Measurements from ENCODE around the gene LIN37.

The LIN37 gene

DNA sequence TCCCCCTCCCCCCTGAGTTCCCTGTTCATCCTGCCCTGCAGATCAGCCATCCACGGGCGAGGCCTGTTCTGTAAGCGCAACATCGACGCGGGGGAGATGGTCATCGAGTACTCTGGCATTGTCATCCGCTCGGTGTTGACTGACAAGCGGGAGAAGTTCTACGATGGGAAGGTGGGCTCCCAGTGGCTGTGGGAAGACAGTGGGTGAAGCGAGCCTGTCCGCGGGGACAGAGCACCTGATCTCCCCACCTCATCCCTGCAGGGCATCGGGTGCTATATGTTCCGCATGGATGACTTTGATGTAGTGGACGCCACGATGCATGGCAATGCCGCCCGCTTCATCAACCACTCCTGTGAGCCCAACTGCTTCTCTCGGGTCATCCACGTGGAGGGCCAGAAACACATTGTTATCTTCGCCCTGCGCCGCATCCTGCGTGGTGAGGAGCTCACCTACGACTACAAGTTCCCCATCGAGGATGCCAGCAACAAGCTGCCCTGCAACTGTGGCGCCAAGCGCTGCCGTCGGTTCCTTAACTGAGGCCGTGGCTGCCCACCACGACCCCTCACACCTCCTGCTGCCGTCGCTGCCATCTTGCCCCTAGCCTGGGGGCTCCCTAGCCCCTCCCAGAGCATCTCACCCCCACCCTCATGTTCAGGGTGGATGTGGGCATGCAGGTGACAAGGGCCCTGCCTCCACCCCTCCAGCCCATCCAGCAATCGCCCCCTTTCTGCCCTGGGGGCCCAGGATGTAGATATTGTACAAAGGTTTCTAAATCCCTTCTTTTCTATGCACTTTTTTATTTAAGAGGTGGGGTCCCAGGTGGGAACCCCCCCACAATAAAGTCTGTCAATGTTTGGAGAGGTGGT is 10.1 kb upstream of the LIN37 start:
- no peak for DNase-seq

DNA sequence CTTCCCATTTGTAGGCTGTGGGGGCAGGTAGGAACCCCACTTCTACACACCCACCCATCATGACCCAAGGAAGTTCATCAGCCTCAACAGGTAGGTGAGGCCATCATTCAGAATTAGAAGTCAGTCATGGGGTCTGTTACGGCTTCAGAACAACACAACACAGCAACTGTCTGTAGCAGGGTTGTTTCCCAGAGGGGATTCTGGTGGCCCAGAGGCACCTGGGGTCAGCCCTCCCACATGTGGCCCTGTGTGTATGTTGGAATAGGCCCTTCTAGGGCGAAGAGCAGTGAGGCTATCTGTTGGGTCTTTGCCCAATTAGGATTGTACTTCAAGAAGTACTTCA is 9.5 kb upstream of the LIN37 start:
- no peak for DNase-seq

DNA sequence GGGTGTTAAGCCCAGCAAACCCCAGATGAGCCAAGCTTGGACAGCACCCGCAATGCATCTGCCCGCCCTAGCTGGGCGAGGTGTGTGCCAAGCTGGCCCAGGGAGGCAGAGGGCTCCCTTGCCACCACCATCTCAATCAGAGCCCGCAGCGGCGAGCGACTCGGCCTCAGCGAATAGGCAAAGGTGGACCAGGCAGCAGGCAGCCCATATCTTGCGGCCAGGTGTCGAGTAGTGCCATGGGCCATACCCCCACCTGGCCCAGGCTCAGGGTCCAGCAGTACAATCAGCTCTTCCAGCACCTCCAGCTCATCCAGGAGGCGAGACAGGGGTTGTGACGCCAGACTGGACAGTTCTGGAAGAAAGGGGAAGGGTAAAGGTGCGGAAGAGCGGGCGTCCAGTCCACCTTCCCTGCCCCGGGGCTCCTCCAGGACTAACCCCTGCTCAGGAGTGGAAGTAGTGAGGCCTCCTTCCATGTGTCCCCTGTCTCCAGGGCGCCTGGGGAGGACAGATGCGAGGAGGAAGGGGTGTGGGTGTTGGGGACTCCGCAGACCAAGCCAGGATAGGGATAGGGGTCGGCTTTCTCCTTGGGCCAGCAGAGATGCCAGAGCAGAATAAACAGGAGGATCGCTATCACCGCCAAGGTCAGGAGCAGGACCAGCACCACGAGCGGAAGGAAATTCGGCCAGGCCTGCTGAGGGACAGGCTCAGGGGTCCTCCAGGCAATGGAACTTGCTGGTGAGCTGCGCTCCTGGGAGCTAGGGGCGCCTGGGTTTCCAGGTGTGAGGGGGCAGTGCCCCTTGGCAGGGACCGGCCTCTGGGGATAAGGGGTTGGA is 8.9 kb upstream of the LIN37 start:
- no peak for DNase-seq

DNA sequence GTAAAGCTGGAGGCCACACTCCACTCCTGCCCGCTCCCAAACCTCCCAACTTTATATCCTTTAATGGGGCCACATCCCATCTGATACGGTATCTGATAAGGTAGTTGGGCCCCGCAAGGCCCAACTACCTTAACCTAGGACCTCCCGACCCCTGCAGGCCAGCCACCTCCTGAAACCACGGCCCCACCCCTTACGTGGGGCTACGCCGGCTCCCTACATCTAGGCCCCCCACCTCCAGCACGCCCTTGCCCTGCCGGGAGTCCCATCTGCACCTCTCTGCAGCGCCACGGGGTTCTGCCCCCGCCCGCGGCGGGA is 8.3 kb upstream of the LIN37 start:
- DNase-seq, result no peak

DNA sequence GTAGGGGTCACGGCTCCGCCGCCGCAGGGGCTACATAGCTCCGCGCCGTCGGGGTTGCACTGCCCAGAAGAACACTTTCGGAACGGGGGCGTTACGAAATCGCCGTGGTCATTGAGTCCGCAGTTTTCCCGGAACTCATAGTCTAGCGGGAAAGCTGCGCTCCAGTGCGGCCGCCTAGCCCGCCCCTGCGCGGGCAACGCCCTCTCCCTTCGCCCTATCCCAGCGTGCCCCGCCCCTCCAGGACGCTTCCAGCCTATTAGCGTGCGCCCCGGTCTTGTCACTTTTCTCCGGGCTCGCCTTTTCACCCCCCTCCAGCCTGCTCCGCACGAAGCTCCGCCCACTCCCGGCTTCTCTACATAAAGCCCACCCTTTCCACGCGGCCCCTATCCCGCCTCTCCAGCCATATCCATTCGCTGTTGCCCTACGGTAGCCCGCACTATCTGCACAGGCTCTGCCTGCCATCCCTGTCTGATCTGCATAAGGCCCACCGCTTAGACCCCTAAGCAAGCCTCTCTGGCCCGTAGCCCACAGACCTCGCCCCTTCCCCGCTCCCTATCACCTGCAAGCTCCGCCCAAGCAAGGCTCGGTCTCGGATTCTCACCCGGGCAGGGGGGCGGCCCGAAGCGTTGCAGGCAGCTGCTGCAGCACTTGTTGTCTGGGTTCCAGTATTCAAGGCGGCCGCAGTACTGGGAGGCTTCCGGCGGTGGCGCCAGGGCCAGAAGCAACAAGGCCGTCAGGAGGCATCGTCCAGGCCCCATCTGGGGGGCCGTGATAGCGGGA is 7.8 kb upstream of the LIN37 start:
- peak; percentile 95 for DNase-seq

DNA sequence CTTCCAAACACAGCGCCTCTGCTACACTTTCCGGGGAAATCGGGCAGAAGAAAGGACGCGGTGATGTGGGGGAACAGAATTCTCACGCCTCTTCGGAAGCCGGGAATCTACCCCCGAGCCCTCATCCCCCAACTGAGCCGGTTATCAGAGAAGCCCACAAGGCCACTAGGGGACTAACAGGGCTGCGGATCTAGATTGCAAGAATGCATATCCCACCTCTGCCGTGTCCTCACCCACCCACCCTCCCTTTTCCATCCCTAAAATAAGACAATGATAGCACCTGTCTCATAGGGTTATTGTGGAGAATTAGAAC is 7.2 kb upstream of the LIN37 start:
- DNase-seq, result no peak

DNA sequence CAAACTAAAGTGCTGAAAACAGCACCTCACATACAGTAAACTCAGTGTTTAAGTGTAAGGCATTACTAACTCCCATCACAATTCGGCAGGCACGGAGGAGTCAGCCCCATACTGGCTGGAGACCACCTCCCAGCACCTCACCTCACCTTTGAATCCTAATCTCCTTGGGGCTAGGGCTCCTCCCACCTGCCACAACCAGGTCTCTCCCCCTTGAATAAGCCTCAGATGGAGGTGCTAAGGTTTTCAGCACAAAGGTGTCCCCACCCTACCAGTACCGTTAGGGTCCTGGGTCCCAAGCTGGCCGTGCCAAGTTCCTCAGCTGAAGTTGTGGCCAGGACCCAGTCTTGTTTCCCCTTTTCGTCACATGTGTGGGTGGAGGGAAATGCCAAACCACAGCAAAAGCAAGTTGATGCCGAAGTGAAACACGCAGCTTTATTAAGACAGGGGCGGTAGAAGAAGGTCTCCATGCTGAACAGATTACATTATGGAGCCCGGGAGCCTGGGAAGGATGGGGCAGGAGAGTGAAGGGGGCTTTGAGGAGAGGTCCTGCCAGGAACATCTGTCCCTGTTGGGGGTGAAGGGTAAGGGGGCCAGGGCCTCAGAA is 6.2 kb upstream of the LIN37 start, which contains the start of gene IGFLR1:
IGFLR1 (minus strand) TSS at position 332 of the 604 bp plus-strand sequence. CDS start 1,272 bp downstream, outside the sequence.
- DNase-seq, result peak; percentile 62

DNA sequence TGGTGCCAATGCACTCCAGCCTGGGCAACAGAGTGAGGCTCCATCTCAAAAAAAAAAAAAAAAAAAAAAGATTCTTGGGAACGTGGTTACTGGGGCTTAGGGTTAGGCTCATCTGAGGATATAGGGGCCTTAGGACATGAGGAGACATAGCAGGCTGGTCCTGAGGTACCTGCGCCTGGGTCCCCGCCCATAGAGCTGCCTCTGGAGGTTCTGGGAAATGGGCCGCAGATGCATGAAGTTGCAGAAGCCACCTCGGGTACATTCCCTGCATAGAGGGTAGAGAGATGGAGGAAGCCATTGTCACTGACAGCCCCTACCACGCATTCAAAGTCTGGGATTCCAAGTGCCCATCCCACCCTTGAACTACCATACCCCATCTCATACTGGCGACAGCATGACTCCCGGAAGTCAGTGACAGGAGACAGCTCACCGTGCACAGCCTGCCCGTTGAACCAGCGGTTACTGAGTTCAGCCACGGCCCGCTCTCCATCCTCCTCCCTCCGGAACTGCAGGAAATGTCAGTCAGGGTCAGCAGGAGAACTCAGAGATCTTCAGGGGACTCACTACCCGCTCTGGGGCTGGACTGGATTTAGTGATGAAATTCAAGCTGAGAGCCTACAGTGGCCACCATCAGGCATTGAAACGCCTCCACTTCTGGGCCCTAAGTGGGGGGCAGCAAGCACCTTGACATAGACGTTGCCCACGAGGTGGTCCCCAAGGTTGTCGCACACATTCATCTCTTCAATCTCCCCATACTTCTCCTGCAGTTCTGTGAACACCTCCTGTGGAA is 4.5 kb upstream of the LIN37 start:
- no peak for DNase-seq

DNA sequence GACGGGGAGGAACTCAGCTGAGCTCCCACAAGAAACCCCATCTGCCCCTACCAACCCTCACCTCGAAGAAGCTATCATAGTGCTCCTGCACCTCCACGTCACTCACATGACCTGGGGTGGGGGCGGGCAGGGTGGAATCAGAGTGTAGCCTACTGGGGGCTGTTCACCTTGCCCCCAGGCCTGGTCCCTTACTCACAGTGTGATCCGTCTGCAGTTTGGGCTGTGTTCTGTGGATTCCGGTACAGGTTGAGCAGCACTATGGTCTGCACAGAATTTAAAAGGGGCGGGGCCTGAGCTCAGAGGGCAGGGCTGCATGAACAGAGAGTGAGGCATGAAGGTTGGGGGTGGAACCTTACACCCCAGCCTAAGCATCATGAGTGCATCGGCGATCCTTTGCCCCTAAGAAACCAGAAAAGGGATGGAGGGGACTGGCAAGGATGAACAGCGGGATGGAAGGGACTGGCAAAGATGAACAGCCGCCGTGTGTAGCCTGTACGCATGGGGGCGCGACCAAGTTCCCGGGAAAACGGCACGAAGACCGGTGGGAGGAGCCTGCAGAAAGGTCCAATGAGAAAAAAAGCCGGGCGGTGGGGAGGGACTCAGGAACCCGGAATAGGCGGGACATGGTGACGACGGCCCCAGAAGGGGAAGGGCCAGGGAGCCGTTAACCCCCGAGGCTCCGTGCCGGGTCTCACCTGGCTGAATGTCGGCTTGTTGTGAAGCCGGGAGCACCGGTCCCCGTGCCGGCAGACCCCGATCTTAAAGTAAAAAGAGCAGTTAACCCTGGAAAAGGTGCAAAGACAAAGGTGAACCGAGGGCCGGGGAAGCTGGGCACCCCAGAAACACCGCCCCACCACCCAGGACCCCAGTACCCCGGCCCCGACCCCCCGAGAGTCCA is 3.7 kb upstream of the LIN37 start:
- peak; percentile 89 for DNase-seq

DNA sequence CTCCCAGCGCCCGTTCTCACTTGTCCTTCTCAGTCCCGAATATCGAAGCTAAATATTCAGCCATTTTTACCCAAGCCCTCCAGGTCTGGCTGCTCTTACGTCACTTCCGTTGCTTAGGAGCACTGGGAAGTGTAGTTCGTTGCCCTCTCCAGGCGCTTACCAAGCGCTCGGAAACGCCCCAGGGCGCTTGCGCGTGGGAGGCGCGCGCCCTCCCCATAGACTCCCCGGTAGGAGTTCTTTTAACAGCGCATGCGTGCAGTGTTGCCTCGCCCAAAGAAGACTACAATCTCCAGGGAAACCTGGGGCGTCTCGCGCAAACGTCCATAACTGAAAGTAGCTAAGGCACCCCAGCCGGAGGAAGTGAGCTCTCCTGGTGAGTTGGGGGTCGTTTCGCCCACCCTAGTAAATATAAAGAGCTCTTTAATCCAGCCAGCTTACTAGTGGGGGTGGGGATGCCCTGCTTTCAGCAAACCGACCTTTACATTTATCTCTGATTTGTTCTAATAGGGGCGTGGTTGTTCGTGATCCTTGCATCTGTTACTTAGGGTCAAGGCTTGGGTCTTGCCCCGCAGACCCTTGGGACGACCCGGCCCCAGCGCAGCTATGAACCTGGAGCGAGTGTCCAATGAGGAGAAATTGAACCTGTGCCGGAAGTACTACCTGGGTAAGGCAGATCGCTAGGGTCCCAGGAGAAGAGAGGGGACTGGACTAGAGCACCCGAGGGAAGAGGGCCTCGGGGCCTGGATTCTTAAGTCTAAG is 2.9 kb upstream of the LIN37 start, which contains the start of the genes PSENEN and U2AF1L4:
PSENEN (plus strand) TSS at position 324 of the 759 bp plus-strand sequence; CDS start at position 604, 280 bp downstream.
U2AF1L4 (minus strand) TSS at position 91 of the 759 bp plus-strand sequence; CDS start at position 64, 27 bp downstream.
- peak; percentile 92 for DNase-seq

DNA sequence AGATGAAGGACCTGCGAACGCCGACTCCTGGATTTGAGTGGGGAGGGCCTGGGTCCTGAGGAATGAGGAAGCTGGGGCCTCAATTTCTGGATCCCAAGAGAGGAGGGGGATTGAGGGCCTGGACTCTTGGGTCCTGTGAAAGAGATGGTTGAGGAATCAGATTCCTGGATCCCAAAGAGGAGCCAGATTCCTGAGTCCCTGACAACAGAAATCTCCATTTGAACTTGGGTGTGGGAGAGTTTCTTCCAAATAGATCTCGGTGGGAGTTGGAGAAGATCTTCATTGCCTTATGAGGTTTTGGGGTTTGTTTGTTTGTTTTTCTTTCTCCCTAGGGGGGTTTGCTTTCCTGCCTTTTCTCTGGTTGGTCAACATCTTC is 2.3 kb upstream of the LIN37 start:
- DNase-seq, result no peak

DNA sequence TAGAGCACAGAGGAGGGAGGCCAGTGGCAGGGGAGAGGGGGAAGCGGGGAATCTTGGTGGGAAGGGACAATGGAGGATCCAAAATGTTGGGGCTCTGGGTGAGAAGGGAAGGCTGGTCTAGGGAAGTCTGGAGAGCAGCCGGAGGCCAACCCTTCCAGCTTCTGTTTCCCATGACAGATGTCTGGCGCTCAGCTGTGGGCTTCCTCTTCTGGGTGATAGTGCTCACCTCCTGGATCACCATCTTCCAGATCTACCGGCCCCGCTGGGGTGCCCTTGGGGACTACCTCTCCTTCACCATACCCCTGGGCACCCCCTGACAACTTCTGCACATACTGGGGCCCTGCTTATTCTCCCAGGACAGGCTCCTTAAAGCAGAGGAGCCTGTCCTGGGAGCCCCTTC is 1.8 kb upstream of the LIN37 start:
- DNase-seq, result no peak

DNA sequence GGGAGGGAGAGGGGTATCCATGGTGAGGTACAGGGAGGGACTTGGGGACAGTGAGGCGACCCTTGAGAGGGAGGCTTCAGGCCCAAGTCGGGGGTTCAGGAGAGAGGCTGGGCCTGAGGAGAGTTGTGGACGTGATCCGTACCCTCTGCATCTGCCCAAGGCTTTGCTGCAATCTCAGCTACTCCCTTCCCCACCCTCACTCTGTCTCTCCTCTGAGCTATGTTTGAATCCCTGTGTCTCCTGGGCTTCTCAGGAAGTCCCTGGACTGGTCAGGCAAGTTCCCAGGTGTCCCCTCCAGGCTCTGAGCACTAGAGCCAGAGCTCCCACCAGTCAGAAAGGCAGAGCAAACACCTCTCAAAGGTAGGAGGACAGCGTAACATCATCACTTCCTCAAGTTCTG is 1.8 kb downstream of the LIN37 start:
- no peak for DNase-seq

DNA sequence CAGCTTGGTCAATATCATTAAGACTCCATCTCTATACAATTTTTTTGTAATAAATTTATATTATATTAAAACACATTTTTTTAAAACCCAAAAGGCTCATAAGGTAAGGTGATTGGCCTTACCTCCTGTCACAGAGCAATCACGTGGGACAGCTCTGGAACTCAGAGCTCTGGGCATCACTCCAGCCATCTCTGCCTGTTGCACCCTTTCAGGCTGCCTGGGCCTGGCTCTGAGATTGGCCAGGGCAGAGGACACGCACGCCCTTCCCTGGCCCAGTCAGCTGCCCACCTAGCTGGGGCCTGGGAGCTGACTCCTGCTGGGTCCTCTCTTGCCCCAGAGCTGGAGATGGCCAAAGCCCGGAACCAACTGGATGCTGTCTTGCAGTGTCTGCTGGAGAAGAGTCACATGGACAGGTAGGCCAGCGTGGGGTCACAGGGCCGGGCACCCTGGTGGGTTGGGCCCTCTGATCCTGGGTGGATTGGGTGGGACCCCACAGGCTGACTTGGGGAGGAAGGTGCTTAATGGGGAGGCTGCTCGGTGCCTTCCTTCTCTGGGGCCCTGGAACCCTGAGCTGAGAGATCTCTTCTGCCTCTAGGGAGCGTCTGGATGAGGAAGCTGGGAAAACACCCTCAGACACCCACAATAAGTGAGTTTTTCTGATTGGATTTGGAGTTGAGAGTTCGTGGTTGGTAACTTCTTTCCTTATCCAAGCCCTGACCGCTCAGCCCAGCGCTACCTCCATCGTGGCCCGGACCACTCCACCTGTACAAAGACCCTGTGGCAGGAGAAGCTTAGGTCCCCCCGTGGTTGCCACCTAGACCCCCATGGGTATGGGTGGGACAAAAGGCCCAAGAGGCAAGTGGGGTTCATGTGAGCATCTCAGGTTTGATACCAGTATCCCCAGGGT is 3.7 kb downstream of the LIN37 start:
- DNase-seq, result no peak

DNA sequence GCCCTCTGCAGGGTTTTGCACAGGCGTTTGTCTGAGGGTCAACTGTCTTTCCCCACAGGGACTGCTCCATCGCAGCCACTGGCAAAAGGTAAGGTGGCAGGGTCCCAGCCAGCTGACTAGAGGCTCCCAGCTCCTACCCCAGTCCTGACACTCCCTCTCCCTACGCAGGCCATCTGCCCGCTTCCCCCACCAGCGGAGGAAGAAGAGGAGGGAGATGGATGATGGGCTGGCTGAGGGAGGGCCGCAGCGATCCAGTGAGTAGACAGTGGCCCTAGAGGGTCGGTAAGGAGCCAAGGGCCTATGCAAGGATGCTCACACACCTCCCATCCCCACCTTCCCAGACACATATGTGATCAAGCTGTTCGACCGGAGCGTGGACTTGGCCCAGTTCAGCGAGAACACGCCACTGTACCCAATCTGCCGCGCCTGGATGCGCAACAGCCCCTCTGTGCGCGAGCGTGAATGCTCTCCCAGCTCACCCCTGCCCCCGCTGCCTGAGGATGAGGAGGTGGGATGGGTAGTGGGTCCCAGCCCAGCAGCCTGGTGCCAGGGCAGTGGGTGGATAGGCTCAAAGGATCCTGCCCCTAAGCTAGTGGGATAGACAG is 4.5 kb downstream of the LIN37 start:
- DNase-seq, result no peak

DNA sequence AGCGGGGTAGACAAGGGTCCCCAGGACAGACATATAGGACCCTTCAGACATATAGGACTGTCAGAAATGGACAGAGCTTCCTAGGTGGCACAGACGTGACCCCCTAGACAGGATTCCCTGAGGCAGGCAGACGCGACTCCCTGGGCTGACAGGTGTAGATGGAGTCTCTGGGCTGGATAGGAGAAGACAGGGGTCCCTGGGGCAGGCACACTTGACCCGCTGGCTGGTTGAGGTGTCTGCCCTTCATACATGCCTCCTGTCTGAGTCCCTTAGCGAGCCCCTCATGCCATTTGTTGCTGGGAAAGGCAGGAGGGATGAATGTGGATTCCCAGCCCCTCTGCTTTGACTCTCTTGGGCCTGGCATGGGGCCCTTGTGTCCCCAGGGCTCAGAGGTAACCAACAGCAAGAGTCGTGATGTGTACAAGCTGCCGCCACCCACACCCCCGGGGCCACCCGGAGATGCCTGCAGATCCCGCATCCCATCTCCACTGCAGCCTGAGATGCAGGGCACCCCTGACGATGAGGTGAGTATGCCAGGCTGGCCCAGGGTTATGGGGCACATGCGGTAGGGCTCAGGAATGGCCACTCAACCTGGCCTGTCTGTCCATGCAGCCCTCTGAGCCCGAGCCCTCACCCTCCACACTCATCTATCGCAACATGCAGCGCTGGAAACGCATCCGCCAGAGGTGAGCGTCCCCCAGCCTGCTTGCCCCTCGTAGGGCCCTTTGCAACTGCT is 5.4 kb downstream of the LIN37 start:
- DNase-seq, result no peak

DNA sequence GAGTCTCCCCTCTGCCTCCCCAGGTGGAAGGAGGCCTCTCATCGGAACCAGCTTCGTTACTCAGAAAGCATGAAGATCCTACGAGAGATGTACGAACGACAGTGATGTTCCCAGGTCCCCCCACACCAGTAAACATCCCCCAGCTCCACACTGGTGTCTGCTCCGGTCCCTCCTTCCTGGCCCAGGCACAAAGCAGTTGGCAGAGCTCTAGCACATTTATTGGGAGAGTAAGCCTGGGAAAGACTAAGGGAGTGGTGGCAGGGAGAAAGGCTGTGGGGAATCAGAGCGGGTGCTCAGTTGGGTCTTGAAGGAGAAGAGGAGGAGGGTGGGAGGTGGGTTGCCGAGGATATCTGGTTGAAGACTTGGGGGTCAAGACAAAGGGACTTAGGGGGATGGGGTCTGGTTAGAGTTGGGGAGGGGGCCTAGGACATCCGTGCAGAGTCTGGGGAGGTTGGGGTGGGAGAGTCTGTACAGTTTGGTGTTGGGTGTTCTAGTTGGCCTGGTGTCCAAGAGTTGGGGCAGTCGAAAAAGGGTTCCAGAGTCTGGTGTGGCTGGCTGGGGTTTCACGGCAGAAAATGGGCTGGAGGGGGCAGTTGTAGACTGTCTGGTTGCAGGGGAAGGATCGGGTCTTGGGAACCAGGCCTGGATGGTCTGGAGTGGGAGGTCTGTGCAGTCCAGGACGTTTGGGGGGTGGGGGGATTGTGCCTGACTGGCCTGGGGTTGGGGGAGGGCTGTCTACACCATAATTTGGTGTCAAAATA is 6.2 kb downstream of the LIN37 start:
- DNase-seq, result no peak
